Esophagus squamous epithelium (tissue), 5 donors: Measurements from ENCODE around the gene MRC1. TPM values are rescaled to one million over a fixed set of nuclear protein-coding genes. Genes with fewer than 3 reads are reported as not detected.

Experiments
- DNase-seq: peaks from one replicate; lab custom pipeline; 2025; lab: John Stamatoyannopoulos, UW
- H3K27ac ChIP-seq, 4 donors: fragments of 200-600 bp; sonication (generic); one replicate each; pipeline ENCODE4 v1.5.1; 2016 to 2019; ENCODE audit warnings: mild to moderate bottlenecking in 1 of 4
- H3K27me3 ChIP-seq, 4 donors: fragments of 200-600 bp; sonication (generic); 1 replicate in 3 of 4; 2 replicates in 1 of 4; pipeline versions ENCODE4 v1.5.1 to v1.6.0; 2017 to 2021; ENCODE audit warnings: antibody characterized with exemption in 1 of 4
- H3K36me3 ChIP-seq, 3 donors: fragments of 200-600 bp; sonication (generic); one replicate each; pipeline ENCODE4 v1.5.1; 2016 to 2019
- H3K4me1 ChIP-seq, 3 donors: fragments of 200-600 bp; sonication (generic); one replicate each; pipeline ENCODE4 v1.5.1; 2017 to 2019
- H3K4me3 ChIP-seq, 4 donors: fragments of 200-600 bp; sonication (generic); 1 replicate in 3 of 4; 2 replicates in 1 of 4; pipeline ENCODE4 v1.5.1; 2016 to 2019; ENCODE audit warnings: mild to moderate bottlenecking in 2 of 4, moderate library complexity in 1 of 4
- H3K9me3 ChIP-seq, 3 donors: fragments of 200-600 bp; sonication (generic); one replicate each; pipeline ENCODE4 v1.5.1; 2016 to 2019
- POLR2A ChIP-seq, 4 donors: fragments of 450-650 bp; IDR thresholded peaks; one replicate each; pipeline ENCODE4 v1.6.1; 2017; ENCODE audit warnings: antibody characterized with exemption in 4 of 4, mild to moderate bottlenecking in 4 of 4, moderate library complexity in 3 of 4
- WGBS, 2 donors: methylation state at CpG; one replicate each; pipeline ENCODE4 v1.1.5; 2018; 5-methylcytosine and 5-hydroxymethylcytosine counted together
- intact Hi-C: fragments of 100-400 bp; cut with DNase I; formaldehyde crosslinking; loops from one replicate; pipeline ENCODE4 v1.15.0; 2022
- total RNA-seq, 4 donors: library from RNA; depleted of rRNA; stranded (reverse); fragments of >200 nt; gene quantifications; one replicate each; pipeline ENCODE4 v1.1.0, GENCODE V29; 2016
- TF ChIP-seq, protein P1 (sequence below), 6 experiments: fragments of 450-650 bp in 4 of 6; fragments of 200-600 bp in 2 of 6; sonication (generic) in 2 of 6; IDR thresholded peaks; one replicate each; pipeline ENCODE4 v1.5.1; 2016 to 2019; ENCODE audit warnings: antibody characterized with exemption in 6 of 6, mild to moderate bottlenecking in 4 of 6, moderate library complexity in 4 of 6
- donor health status: DM: yes; HTN: yes; CAD: no.

MRC1 gene
- total RNA-seq, 4 donors from 2014 or later: 0.42 to 43.1 (median 15.1) TPM

DNA sequence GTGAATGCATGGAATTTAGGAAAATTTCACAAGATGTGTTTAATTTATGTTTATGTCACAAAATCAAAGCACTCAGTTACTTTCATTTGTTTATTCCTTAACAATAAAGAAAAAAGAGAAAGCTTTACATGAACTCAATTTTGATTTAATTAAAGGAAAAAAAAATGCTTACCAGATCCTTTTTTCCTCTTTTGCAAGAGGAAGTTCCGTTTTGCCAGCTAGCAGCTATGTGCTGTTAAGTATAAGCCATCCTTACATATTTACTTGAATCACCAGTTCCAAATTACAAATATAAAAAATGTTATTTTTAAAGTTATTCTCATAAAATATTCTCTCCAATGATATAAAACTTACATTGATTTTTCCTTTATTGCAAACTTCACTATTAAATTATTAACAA is 12.7 kb downstream of the MRC1 start:
- no peaks in the 10 kb centered on the region for H3K9me3 ChIP-seq
- TF ChIP-seq POLR2A (IDR thresholded peaks at IDR 0.05): no peak
- TF ChIP-seq, protein P1, sequence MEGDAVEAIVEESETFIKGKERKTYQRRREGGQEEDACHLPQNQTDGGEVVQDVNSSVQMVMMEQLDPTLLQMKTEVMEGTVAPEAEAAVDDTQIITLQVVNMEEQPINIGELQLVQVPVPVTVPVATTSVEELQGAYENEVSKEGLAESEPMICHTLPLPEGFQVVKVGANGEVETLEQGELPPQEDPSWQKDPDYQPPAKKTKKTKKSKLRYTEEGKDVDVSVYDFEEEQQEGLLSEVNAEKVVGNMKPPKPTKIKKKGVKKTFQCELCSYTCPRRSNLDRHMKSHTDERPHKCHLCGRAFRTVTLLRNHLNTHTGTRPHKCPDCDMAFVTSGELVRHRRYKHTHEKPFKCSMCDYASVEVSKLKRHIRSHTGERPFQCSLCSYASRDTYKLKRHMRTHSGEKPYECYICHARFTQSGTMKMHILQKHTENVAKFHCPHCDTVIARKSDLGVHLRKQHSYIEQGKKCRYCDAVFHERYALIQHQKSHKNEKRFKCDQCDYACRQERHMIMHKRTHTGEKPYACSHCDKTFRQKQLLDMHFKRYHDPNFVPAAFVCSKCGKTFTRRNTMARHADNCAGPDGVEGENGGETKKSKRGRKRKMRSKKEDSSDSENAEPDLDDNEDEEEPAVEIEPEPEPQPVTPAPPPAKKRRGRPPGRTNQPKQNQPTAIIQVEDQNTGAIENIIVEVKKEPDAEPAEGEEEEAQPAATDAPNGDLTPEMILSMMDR (IDR thresholded peaks at IDR 0.05): no peak
- no peaks in the 10 kb centered on the region for H3K27me3 ChIP-seq
- H3K27ac ChIP-seq: no peak overlapping the region
- no peak for DNase-seq
- no peaks in the 10 kb centered on the region for H3K4me1 ChIP-seq
- 22 to 27% methylated on average over 1 of the region's 1 CpG for WGBS, 2 donors
- intact Hi-C loops: no loop called here
- no peak overlapping the region for H3K4me3 ChIP-seq
- H3K36me3 ChIP-seq: no peaks in the 10 kb centered on the region

DNA sequence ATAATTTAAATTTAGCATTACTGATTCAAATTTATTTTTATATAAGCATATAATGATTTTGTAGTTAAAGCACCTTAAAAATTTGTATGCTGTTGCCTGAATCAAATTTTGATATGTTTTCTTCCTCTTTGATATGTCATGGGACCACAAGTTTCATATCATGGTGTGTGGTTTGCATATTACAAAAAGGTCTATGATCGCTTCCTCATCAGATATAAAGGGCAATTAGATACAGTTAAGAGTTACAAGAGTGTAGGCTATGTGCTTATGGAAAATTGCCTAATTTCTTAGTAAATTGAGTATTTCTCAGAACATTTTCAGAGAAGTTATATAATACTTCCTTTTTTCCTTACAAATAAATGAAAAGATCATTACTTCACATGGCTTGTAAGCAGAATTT is 22.2 kb downstream of the MRC1 start:
- intact Hi-C loops: no loop called here
- TF ChIP-seq POLR2A (IDR thresholded peaks at IDR 0.05): no peak
- TF ChIP-seq, protein P1 (IDR thresholded peaks at IDR 0.05): no peak
- H3K9me3 ChIP-seq: no peaks in the 10 kb centered on the region

DNA sequence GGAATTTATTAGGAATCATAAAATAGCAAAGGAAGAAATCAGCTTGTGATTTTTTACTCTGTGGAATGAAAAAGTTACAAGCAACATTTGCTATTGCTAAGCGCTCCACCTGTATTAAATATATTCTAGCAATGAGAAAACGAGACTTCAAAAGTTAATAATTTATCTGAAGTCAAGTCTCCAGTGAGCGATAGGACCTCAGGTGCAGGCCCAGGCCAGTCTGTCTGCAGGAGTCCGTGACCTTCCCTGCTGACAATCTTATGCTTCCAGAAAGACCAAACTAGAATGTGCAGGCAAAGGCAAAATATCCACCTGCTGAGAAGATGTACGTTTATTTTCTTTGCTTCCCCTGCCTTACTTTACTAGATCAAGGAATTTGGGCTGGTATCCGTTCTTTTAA is 22.7 kb downstream of the MRC1 start:
- H3K27me3 ChIP-seq: no peaks in the 10 kb centered on the region
- H3K9me3 ChIP-seq: no peaks in the 10 kb centered on the region
- DNase-seq: no peak
- TF ChIP-seq, protein P1 (IDR thresholded peaks at IDR 0.05): no peak
- no peak for TF ChIP-seq POLR2A (IDR thresholded peaks at IDR 0.05)
- no peak overlapping the region for H3K4me3 ChIP-seq
- H3K36me3 ChIP-seq: no peaks in the 10 kb centered on the region
- no peak overlapping the region for H3K27ac ChIP-seq
- H3K4me1 ChIP-seq: peaks cover 0 to 4% (median under 1%) of the 10 kb centered on the region in 3 donors
- intact Hi-C loops: no loop called here
- 61 to 74% methylated on average over 6 of the region's 6 CpGs for WGBS, 2 donors

More for the DNA sequence above, 22.2 kb downstream of the MRC1 start:
- Histone ChIP-seq H3K36me3 (no peaks in the 10 kb centered on the region), H3K4me3 (no peak overlapping the region), H3K4me1 (no peaks in the 10 kb centered on the region), H3K27me3 (no peaks in the 10 kb centered on the region), H3K27ac (no peak overlapping the region)
- no peak for DNase-seq
- WGBS, 2 donors: 70 to 78% methylated on average over 1 of the region's 1 CpG

DNA sequence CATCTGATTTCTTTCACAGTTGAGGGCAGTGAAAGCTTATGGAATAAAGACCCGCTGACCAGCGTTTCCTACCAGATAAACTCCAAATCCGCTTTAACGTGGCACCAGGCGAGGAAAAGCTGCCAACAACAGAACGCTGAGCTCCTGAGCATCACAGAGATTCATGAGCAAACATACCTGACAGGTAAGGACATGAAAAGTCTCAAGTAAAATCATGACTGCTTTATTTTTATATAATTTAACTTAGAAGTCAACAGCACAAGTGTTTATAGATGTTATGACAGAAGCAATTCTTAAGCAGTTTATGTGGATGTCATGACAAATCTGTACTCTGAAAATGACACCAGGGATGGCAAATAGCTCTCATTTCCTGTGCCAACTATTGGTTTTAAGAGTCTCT is 24.5 kb downstream of the MRC1 start:
- TF ChIP-seq POLR2A (IDR thresholded peaks at IDR 0.05): no peak
- TF ChIP-seq, protein P1 (IDR thresholded peaks at IDR 0.05): no peak
- intact Hi-C loops: no loop called here
- peaks cover 0 to 9% (median 3%) of the 10 kb centered on the region in 3 donors for H3K4me1 ChIP-seq
- no peaks in the 10 kb centered on the region for H3K9me3 ChIP-seq
- H3K4me3 ChIP-seq: no peak overlapping the region
- 39 to 61% methylated on average over 6 of the region's 6 CpGs for WGBS, 2 donors
- H3K36me3 ChIP-seq: no peaks in the 10 kb centered on the region
- no peak overlapping the region for H3K27ac ChIP-seq
- H3K27me3 ChIP-seq: no peaks in the 10 kb centered on the region
- no peak for DNase-seq

DNA sequence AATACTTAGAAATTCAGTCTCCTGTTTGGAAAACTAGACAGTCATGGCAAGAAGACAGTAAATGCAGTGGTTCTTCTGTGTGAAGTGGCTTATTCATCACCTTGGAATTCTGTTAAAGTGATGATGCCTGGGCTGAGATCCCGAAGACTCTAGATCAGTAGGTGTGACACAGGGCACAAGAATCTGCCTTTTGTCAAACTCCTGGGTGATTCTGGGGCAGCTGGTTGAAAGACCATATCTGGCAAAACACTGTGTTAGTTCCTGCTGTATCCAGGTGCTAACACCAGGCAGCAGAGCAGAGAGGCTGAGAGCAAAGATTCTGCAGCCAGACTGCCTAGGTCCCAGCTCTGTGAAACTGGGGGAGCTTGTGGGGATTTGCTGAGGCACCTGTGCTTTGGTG is 26.5 kb downstream of the MRC1 start:
- WGBS, 2 donors: 21 to 67% methylated on average over 1 of the region's 1 CpG
- DNase-seq: no peak
- Histone ChIP-seq H3K4me1 (peaks cover 0 to 9% (median 3%) of the 10 kb centered on the region in 3 donors), H3K27me3 (no peaks in the 10 kb centered on the region), H3K9me3 (no peaks in the 10 kb centered on the region), H3K4me3 (no peak overlapping the region), H3K36me3 (no peaks in the 10 kb centered on the region), H3K27ac (no peak overlapping the region)
- TF ChIP-seq, protein P1 (IDR thresholded peaks at IDR 0.05): no peak
- TF ChIP-seq POLR2A (IDR thresholded peaks at IDR 0.05): no peak
- intact Hi-C loops: no loop called here
